Suprapubic skin (tissue), 4 donors: ENCODE measurements around the gene SAMD11.

Experiments
- CTCF ChIP-seq, 2 donors: fragments of 200-600 bp in 1 of 2; fragments of 450-650 bp in 1 of 2; sonication (generic) in 1 of 2; IDR thresholded peaks; one replicate each; pipeline ENCODE4 v1.5.1; 2016 to 2019; ENCODE audit warnings: antibody characterized with exemption in 2 of 2, mild to moderate bottlenecking in 1 of 2, moderate library complexity in 1 of 2
- POLR2A ChIP-seq, 2 donors: fragments of 450-650 bp; IDR thresholded peaks; one replicate each; pipeline ENCODE4 v1.6.1; 2017; ENCODE audit warnings: antibody characterized with exemption in 2 of 2, mild to moderate bottlenecking in 2 of 2, moderate library complexity in 2 of 2
- POLR2AphosphoS5 ChIP-seq, 3 donors: sonication (generic); formaldehyde crosslinking; IDR thresholded peaks; one replicate each; pipeline ENCODE4 v1.6.1; 2017; ENCODE audit warnings: antibody characterized with exemption in 3 of 3

DNA sequence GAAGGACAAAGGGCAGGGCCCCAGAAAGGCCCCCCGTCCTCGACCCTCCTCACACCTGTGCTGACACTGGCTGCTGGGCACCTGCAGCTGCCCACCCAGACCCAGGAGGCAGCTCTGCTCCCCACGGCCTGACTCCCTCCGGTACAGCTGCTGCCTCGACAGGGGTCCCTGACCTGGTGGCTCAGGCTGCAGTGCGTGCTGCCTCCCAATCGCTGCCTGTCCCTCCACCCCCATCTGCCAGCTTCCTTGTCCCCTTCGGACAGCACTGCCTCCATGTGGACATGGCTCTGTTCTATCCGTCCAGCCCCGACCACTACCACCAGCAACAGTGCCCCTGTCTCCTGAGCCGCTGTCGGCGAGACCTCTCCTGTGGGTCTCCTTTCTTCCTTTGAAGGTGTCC, 31.2 kb downstream of the SAMD11 start:
- TF ChIP-seq CTCF (IDR thresholded peaks at IDR 0.05), result no peak
- TF ChIP-seq POLR2AphosphoS5 (IDR thresholded peaks at IDR 0.05), result no peak
- TF ChIP-seq POLR2A (IDR thresholded peaks at IDR 0.05), result no peak
